RWPE1 (cell line): ENCODE results near the gene CXCL1.

ENCODE experiments used
- CTCF ChIA-PET: fragments of 350-600 bp; sonication (Branson Sonifier 250); formaldehyde crosslinking; extraction: SDS; loops from one replicate; lab custom pipeline; 2021; lab: Yijun Ruan, JAX
- POLR2A ChIA-PET: fragments of 400-600 bp; formaldehyde crosslinking; extraction: SDS; loops from one replicate; lab custom pipeline; 2020; ENCODE audit warnings: antibody characterized with exemption; ENCODE audit not compliant: low non-redundant PET; lab: Yijun Ruan, JAX
- DNase-seq: peaks from one replicate; pipeline ENCODE4 v3.0.0; 2012; ENCODE audit warnings: low spot score
- H3K27ac ChIP-seq: fragments of 450-650 bp; 2 replicates; pipeline ENCODE4 v1.5.1; 2017
- CTCF ChIP-seq: fragments of 450-650 bp; conservative IDR thresholded peaks from 2 replicates; pipeline ENCODE4 v1.5.1; 2017; ENCODE audit warnings: low read depth, mild to moderate bottlenecking

The CXCL1 gene

DNA sequence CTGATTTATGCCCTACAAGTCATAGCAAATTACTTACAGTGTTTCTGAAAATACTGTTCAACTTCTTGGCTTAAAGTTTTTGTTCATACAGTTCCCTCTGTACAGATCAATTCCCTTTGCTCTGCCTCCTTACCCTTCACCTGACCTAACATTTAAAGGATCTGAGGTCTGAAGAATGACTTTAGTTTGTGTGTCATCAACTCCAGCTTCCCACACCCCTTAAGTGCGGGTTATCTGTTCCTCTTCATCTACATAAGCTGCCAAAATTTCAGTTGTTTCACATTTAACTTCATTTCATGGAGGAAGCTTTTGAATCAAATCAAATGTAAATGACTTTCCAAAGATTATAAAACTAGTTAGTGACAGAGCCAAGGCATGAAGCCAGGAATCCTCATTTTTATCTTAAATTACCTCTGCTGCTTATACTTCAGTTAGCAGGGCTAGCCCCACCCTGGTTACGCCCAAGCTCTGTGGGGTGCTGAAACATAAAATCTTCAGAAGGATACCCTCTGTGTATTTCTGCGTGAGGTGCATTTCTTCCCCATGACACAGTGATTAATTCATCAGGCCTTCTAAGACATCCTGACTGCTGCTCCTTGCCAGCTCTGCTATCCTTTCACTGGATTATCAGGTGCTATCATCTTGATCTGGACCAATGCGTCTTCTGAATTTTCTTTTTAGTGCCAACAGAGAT, 16.5 kb downstream of the CXCL1 start:
- no peak for TF ChIP-seq CTCF
- H3K27ac ChIP-seq: no peak overlapping the region
- ChIA-PET POLR2A (no interaction called here), CTCF (no interaction called here)
- no peak for DNase-seq

- POLR2A ChIA-PET: no interaction called here
- no peak for TF ChIP-seq CTCF
- CTCF ChIA-PET: no interaction called here
- H3K27ac ChIP-seq: no peak overlapping the region
- DNase-seq: no peak
Measured at GRCh38 chr4:73891326-73891725, 22.1 kb downstream of the CXCL1 start.

- no peak for DNase-seq
- ChIA-PET CTCF (no interaction called here), POLR2A (no interaction called here)
Measured at GRCh38 chr4:73891739-73892405, 22.7 kb downstream of the CXCL1 start.

GRCh38 chr4:73892966-73893365, 23.8 kb downstream of the CXCL1 start:
- POLR2A ChIA-PET: no interaction called here
- no peak for TF ChIP-seq CTCF
- no peak overlapping the region for H3K27ac ChIP-seq
- CTCF ChIA-PET: no interaction called here
- no peak for DNase-seq

More at GRCh38 chr4:73891739-73892405, 22.7 kb downstream of the CXCL1 start:
- TF ChIP-seq CTCF: no peak
- H3K27ac ChIP-seq: no peak overlapping the region

- no peak for TF ChIP-seq CTCF
- no peak for DNase-seq
- H3K27ac ChIP-seq: no peak overlapping the region
- POLR2A ChIA-PET: no interaction called here
- CTCF ChIA-PET: interaction anchor here (0.7 kb wide), 1 partner anchor 27 kb away, joined by 3 read pairs; no protein-coding TSS in a partner anchor
Measured at GRCh38 chr4:73894001-73894400, 24.8 kb downstream of the CXCL1 start.

- no peak for TF ChIP-seq CTCF
- H3K27ac ChIP-seq: no peak overlapping the region
- CTCF ChIA-PET: no interaction called here
- POLR2A ChIA-PET: no interaction called here
- DNase-seq: no peak
Measured at GRCh38 chr4:73895201-73896175, 26.3 kb downstream of the CXCL1 start.
